ENCODE data around the gene GLT6D1.

Gene GLT6D1

DNA sequence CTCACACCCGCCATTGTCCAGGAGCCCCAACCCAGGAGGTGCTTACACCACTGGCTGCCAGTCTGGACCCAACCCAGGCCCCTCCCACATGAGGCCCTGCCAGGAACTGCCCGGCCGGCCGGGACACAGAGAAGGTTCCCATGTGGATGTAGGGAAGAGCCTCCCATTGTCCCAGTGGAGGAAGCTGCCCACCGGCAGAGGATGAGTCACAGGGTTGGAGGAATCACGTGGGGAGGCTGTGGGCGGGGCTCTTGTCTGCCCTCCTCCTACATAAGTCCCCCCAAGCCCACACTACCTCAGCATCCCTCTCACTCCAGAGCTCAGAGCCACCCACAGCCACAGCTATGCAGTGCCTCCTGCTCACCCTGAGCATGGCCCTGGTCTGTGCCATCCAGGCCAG, 51.7 kb downstream of the GLT6D1 start:
- in situ Hi-C loops (cut with MboI; ENCODE audit: low sequenced_read_pairs): no loop called here

DNA sequence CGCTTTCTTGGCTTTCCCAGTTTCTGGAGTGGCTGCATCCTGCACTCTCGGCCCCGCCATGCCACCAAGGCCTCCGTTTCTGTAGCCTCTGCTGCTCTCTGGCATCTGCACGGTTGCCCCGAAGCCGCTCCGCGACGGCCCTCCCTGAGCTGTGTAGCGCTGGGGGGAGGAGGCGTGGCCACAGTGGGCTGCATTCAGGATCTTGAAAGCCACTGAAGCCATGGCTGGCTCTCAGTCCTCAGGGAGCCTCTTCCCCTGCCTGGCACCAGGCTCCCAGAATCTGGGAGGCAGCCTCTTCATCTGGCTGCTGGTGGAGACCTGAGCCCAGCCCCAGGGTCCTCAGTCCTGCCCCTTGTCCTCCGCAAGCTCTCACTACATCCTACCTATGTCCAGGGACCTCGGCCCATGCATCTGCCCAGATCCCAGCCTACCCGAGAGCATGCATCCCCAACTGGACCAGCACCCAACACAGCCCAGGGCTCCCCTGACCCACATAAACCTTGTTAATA, 52.7 kb downstream of the GLT6D1 start:
- in situ Hi-C loops (cut with MboI; ENCODE audit: low sequenced_read_pairs): no loop called here

DNA sequence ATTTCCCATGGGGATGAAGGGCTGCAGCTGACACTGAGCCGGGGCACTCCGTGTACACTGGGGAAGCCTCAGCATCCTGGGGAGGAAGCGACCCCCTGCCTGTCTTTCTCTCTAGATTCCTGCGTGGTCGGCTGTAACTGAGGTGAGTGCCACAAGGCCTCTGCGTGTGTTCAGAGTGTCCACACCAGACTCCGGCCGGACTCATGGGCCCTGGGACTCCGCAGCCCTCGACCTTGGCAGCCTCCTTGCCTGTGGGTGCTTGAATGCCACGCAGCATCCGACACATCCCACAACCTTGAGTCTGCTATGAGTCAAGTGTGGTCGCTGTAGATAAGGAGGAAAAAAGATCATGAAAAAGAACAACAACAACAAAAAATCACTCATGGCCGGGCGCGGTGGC, 54.4 kb downstream of the GLT6D1 start:
- in situ Hi-C loops (cut with MboI; ENCODE audit: low sequenced_read_pairs): no loop called here

DNA sequence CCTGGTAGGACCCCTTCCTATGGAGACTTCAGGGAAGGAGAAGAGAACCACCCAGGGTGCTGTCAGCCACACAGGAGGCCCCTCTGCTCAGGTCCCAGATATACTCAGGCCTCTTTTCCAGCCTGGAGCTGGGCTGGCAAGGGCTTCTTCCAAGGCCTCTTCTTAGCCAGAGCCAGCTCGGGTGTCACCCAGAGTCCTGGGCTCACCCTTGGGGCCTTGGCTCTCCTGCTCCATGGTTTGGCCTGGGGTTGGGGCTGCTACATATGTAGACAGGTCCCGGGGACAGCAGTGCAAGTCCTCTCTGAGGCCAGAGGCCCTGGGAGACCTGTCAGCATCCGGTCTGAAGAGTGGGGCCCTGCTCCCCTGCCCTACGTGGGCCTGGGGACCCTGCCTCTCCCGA, 55.0 kb downstream of the GLT6D1 start:
- in situ Hi-C loops (cut with MboI; ENCODE audit: low sequenced_read_pairs): no loop called here

DNA sequence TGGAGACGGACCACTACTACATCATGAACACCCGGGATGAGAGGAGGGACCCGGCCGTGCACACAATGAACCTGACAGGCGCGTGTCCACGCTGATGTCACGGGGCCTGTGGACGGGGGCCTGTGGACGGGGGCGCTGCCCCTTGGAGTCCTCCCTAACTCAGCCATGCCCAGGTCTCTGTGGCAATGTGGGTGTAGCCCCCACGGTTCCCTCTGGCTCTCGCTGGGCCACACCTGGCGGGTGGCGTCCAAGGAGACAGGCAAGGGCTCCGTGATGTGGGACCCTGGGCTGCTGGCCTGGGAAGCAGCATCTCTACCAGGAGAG, 55.7 kb downstream of the GLT6D1 start:
- in situ Hi-C loops (cut with MboI; ENCODE audit: low sequenced_read_pairs): no loop called here

DNA sequence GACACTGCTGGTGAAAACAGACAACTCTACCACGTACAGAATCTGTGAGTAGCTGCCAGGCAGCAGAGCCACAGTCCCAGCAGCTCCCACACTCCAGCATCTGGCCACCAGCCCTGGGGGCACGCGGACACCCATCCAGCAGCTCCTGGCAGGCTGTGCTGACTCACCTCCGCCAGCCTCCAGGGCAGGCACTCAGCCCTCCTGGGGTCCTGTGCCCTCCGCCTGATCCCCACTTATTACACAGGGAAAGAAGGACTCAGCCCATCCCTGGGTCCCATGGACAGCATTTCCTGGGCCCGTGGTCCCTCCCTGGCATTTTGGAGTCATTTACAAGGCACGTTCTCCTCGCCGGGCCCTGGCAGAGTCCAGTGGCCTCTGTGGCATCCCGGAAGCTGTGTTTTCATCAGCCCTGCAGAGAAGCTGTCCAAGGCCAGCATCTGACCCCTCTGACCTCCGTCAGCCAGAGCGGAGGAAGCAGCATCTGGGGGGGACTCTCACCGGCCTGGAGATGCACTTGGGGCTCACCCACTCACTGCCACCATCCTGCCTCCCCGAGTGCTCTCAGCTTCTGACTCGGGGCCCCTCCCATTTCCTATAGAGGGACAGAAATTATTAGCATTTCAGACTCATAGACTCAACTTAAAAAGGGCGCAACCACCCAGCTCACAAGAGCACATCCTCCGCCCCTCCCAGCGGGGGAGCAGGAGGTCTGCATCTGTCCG, 56.2 kb downstream of the GLT6D1 start:
- in situ Hi-C loops (cut with MboI; ENCODE audit: low sequenced_read_pairs): no loop called here

DNA sequence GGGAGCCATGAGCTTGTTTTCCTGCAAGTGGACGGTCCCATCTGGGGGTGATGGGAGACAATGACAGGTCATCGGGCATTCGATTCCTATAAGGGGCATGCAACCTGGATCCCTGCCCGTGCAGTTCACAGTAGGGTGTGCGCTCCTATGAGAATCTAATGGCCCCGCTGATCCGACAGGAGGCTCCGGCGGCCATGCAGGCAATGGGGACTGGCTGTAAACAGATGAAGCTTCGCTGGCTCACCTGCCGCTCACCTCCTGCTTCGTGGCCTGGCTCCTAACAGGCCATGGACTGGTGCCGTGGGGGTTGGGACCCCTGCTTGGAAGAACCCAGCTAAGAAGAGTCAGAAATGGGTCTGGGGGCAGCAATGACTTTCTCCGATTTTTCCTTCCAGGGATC, 56.8 kb downstream of the GLT6D1 start:
- in situ Hi-C loops (cut with MboI; ENCODE audit: low sequenced_read_pairs): no loop called here

DNA sequence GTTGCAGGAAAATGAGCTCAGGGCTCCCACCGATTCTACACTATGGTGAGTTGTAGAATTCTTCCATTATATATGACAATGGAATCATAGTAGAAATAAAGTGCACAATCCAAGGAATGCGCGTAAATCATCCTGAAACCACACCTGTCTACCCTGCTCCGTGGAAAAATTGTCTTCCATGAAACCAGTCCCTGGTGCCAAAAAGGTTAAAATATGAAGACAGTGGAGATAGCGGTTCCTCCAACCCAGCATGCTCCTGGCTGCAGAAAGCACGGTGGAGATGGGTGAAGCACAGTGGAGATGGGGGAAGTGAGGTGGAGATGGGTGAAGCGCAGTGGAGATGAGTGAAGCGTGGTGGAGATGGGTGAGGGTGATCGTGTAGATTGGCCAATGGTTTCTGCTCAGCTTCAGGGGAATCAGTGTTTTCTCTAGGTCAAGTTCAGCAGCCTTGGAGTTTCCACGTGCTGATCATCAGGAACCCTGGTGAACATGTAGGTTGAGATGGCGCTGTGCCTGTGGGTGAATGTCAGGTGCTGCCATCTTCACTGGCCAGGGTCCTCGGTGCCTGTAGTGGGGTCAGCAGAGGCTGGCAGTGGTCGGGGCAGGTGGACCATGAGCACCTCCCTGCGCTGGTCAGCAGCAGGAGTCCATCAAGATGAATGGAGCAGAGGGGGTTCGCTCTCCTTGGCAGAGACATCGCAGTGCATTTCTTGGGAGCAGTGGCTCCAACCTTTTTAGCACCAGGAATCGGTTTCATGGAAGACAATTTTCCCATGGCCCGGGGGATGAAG, 57.5 kb downstream of the GLT6D1 start:
- in situ Hi-C loops (cut with MboI; ENCODE audit: low sequenced_read_pairs): no loop called here

DNA sequence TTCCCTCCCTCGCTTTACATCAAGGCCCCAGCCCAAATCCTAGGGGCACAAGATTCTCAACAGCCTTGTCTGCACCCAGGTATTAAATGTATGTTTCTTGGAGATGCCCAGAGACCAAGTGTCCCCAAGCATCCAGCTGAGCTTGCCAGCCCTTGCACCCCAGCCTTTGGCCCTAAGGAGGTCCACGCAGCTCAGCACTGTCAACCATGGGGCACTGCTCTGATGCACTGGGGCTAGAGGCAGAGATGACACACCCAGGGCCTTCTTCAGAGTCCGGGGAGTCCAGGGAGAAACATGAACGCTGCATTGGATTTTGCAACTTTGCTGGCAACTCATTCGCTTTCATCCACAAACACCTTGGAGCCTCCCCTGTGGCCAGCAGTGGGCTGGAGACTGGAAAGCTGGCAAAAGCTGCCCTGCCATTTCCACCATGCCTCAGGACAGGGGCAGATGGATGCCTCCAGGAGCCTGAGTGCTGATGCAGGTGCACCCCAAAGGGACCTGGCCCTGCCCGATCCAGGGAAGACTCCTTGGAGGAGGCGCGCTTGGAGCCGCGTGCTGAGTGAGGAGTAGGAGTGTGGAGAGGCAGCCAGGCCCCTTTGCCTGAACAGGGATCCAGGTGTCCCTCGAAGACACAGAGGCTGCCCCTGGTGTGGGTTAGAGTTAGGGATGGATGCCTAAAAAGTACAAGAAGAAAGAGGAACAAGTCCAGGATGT, 58.5 kb downstream of the GLT6D1 start:
- in situ Hi-C loops (cut with MboI; ENCODE audit: low sequenced_read_pairs): no loop called here

DNA sequence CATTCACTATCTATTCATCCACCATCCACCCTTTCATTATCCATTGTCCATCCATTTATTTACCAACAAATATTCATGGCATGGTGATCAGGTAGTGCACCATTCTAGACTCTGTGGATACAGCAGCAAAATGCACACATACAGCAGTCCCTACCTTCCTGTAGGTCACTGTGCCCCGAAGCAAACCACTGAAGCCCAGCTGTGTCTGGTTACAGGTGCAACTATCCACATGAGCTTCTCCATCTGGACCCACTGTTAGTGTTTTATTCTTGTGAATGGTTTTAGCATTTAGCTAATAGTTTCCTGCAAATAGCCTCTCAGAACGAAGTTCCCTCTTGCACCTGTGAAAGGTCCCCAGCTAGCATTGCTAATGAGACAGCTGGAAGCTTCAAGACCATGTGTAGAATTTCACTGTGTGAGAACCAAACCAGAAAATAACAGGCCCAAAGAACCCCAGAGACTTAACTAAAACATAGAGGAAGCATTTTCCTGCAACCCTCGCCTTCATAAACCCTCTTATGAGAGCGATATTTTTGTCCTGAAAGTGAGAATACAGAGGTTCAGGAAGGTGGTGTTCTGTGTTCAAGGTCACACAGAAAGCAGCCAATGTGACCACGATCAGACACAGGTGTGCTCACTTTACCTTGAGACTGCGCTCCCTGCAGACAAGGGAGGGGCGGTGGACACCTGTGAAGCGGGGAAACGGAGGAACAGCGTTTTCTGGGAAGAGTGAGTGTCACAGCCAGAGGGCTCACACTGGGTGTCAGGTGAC, 59.3 kb downstream of the GLT6D1 start:
- in situ Hi-C loops (cut with MboI; ENCODE audit: low sequenced_read_pairs): no loop called here

DNA sequence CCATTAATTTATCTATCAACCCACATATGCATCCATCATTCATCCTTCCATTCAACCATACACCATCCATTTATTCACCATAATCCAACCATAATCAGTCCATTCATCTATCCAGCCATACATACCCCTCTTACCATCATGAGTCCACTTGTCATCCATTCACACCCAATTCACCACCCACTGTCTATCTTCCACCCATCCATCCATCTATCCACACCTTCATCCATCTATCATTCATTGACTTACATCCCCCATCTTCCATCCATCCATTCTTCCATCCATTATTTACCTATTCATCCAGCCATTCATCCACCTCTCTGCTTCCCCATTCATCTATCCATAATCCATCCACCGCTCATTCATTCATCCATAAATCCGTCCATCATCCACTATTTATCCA, 60.0 kb downstream of the GLT6D1 start:
- in situ Hi-C loops (cut with MboI; ENCODE audit: low sequenced_read_pairs): no loop called here

DNA sequence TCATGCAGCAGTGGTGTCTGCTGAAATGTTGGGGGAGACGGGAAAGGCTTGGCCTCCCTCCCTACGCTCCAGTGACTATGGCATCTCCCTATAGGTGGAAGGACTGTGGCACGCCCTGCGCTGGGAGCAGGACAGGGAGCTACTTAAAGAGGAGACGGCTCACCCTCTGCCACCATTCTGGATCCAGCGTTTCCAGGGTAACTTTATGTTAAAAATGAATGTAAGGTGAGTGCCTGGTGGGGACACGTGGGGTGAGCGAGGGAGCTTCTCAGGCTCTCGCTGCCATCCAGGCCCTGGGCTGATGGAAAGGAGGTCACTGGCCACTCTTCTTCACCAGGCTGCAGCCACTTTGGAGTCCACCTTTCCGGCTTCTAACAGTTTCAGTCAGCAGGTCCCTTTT, 62.1 kb downstream of the GLT6D1 start:
- in situ Hi-C loops (cut with MboI; ENCODE audit: low sequenced_read_pairs): no loop called here

DNA sequence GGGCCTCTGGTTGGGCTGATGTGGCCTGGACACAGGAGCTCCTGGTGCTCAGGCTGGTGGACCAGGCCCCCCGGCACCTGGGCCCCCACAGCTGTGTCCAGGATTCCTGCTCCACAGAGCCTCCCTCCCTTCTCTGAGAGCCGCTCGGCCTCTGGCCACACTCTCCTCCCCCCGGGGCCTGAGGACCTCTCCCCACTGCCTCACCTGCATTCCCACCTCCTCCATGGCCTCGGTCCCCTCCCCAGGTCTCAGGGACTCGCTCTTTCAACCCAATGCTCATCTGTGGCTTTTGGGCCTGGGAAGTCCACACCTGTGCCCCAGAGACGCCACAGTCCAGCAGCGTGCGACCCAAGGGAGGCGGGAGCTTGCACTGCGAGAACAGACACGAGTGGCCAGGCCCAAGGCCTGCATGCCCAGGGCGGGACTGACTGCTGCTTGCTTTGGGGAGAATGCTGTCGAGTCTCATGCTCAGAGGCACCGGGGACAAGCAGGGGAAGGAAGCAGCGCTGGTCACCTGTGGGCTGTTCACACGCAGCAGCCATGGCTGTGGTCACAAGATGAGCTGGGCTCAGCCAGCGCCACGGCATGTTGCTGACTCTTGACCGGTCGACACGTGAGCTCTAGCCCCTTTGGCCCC, 63.2 kb downstream of the GLT6D1 start:
- in situ Hi-C loops (cut with MboI; ENCODE audit: low sequenced_read_pairs): no loop called here

DNA sequence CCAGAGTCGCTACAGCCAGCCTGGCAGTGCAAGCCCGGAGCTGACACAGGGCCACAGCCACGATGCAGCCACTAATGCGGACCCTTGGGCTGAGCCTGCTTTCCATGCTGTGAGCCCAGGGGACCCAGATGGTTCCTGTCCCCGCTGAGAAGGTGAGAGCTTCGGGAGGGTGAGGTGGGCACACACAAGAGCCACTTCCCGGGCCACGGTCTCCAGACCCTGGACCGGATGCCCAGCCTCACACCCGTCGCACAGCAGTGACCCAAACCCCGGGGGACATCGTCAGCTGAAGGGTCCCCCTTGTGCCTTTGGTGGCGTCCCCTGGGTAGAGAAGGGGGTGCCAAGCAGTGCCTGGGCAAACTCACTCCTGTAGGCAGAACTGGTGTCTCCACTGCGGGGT, 64.4 kb downstream of the GLT6D1 start:
- in situ Hi-C loops (cut with MboI; ENCODE audit: low sequenced_read_pairs): no loop called here

DNA sequence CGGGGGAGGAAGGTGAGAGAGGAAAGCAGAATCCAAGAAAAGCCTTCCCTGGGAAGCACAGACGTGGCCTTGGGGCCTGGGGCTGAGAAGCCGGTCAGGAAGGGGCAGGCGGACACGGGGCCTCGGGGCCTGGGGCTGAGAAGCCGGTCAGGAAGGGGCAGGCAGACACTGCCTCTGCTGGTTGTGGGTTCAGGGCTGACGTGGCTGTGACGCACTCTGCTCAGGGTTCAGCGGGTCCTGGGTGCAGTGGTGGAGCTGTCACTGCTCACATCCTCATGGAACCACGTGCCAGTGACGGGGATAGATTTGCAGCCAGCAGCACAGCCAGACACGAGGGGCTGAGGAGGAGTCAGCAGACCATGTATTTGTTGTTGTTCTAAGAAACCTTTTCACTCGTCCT, 65.0 kb downstream of the GLT6D1 start:
- in situ Hi-C loops (cut with MboI; ENCODE audit: low sequenced_read_pairs): no loop called here

Data from HL-60/S4 treated with phorbol 12-myristate 13-acetate at 8.2 ng/mL for 4 days and 3 days (cell line).